ENCODE measurements around the gene PTTG1IP.

DNA sequence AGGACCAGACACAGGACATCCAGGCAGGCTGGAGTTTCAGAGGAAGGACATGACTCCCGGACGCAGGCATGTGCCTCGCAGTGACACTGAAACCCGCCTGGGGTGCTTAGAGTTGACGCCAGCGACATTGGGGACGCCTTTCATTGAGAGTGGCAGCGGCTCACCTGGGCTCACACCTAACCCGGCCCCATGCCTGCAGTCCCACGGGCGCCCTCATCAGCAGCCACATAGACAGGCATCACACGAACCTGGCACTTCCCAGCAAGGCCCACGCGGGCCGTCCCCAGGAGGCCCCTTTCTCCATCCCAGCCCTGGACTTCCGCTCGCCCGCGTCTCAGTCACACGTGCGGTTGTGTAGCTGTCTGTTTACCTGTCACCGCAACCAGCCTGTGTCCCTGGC lies 30.2 kb upstream of the PTTG1IP start:
- TF ChIP-seq, protein P1, sequence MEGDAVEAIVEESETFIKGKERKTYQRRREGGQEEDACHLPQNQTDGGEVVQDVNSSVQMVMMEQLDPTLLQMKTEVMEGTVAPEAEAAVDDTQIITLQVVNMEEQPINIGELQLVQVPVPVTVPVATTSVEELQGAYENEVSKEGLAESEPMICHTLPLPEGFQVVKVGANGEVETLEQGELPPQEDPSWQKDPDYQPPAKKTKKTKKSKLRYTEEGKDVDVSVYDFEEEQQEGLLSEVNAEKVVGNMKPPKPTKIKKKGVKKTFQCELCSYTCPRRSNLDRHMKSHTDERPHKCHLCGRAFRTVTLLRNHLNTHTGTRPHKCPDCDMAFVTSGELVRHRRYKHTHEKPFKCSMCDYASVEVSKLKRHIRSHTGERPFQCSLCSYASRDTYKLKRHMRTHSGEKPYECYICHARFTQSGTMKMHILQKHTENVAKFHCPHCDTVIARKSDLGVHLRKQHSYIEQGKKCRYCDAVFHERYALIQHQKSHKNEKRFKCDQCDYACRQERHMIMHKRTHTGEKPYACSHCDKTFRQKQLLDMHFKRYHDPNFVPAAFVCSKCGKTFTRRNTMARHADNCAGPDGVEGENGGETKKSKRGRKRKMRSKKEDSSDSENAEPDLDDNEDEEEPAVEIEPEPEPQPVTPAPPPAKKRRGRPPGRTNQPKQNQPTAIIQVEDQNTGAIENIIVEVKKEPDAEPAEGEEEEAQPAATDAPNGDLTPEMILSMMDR (optimal IDR thresholded peaks at IDR 0.05 in 1 of 3, IDR thresholded peaks at IDR 0.05 in 1 of 3, conservative IDR thresholded peaks at IDR 0.05 in 1 of 3; ENCODE audit: extremely low read depth in 1 of 3, insufficient read depth in 2 of 3, low read length in 3 of 3), result no peak
- no peak for TF ChIP-seq EZH2 (IDR thresholded peaks at IDR 0.05; ENCODE audit: low read length)
